ENCODE results near the gene ASTN1.
A peak's percentile ranks its signal among the peaks of the same experiment; 100 is the strongest.

ASTN1 gene

GRCh38 chr1:177069490-177069889, 95.0 kb downstream of the ASTN1 start:
- DNase-seq (ENCODE audit: low spot score), result no peak
- no peaks in the 10 kb centered on the region for H3K9me3 ChIP-seq (replicated peaks in 1 of 2; ENCODE audit: control insufficient read depth in 2 of 2, insufficient read depth in 1 of 2, low read depth in 1 of 2, low read length in 2 of 2)
- H2BK5ac ChIP-seq (ENCODE audit: low read length), result no peak overlapping the region
- H4K91ac ChIP-seq (ENCODE audit: low read depth, low read length, poor library complexity), result no peak overlapping the region
- H3K4me3 ChIP-seq (ENCODE audit: low read length in 2 of 2), result no peak overlapping the region
- H3K4ac ChIP-seq (ENCODE audit: low read length), result no peak overlapping the region
- no peak overlapping the region for H3K18ac ChIP-seq (ENCODE audit: low read length)
- H3K27me3 ChIP-seq (ENCODE audit: control insufficient read depth in 3 of 3, insufficient read depth in 3 of 3, low read depth in 1 of 3, low read length in 3 of 3), result no peaks in the 10 kb centered on the region
- no peak overlapping the region for H3K14ac ChIP-seq (ENCODE audit: low read length)
- no peak overlapping the region for H3K23ac ChIP-seq (ENCODE audit: low read depth, low read length, poor library complexity)
- no peak overlapping the region for H3K4me2 ChIP-seq (ENCODE audit: insufficient read depth, low read length, poor library complexity, severe bottlenecking)
- no CpG with 5 or more reads among the region's 3 CpGs for WGBS, 2 donors (ENCODE audit: extremely low coverage in 2 of 2, insufficient read length in 2 of 2, insufficient replicate concordance in 1 of 2)
- H3K79me1 ChIP-seq (ENCODE audit: low read depth, low read length), result no peaks in the 10 kb centered on the region
- no peak overlapping the region for H2BK120ac ChIP-seq (ENCODE audit: low read depth, low read length)
- H3K27ac ChIP-seq (replicated peaks; ENCODE audit: low read length), result no peak overlapping the region
- no peak overlapping the region for H3K9ac ChIP-seq (ENCODE audit: low read depth, low read length, poor library complexity)
- H3K36me3 ChIP-seq (replicated peaks in 1 of 2; ENCODE audit: control insufficient read depth in 2 of 2, insufficient read depth in 2 of 2, low read length in 2 of 2), result no peaks in the 10 kb centered on the region
- no peak overlapping the region for H2AK5ac ChIP-seq (ENCODE audit: low read depth, low read length)
- peaks cover 0 to 5% of the 10 kb centered on the region in 2 donors for H3K4me1 ChIP-seq (ENCODE audit: control insufficient read depth in 2 of 2, insufficient read depth in 1 of 2, low read depth in 1 of 2, low read length in 2 of 2)
- H2BK12ac ChIP-seq (ENCODE audit: low read length), result no peak overlapping the region
- no peak overlapping the region for H2AFZ ChIP-seq (ENCODE audit: low read length)
- H4K8ac ChIP-seq (ENCODE audit: low read depth, low read length), result no peak overlapping the region
- no peak overlapping the region for H2BK15ac ChIP-seq (ENCODE audit: low read length)

GRCh38 chr1:177067752-177068410, 96.6 kb downstream of the ASTN1 start:
- Histone ChIP-seq H3K23ac (ENCODE audit: low read depth, low read length, poor library complexity) (no peak overlapping the region), H2BK120ac (ENCODE audit: low read depth, low read length) (no peak overlapping the region), H4K8ac (ENCODE audit: low read depth, low read length) (no peak overlapping the region), H3K4me2 (ENCODE audit: insufficient read depth, low read length, poor library complexity, severe bottlenecking) (no peak overlapping the region), H2BK15ac (ENCODE audit: low read length) (no peak overlapping the region), H2AK5ac (ENCODE audit: low read depth, low read length) (no peak overlapping the region), H2BK5ac (ENCODE audit: low read length) (no peak overlapping the region), H3K27ac (replicated peaks; ENCODE audit: low read length) (no peak overlapping the region), H2BK12ac (ENCODE audit: low read length) (no peak overlapping the region), H3K18ac (ENCODE audit: low read length) (no peak overlapping the region), H3K36me3 (replicated peaks in 1 of 2; ENCODE audit: control insufficient read depth in 2 of 2, insufficient read depth in 2 of 2, low read length in 2 of 2) (no peaks in the 10 kb centered on the region), H2AFZ (ENCODE audit: low read length) (no peak overlapping the region), H3K4me3 (ENCODE audit: low read length in 2 of 2) (no peak overlapping the region), H3K9me3 (replicated peaks in 1 of 2; ENCODE audit: control insufficient read depth in 2 of 2, insufficient read depth in 1 of 2, low read depth in 1 of 2, low read length in 2 of 2) (no peaks in the 10 kb centered on the region), H4K91ac (ENCODE audit: low read depth, low read length, poor library complexity) (no peak overlapping the region), H3K27me3 (ENCODE audit: control insufficient read depth in 3 of 3, insufficient read depth in 3 of 3, low read depth in 1 of 3, low read length in 3 of 3) (no peaks in the 10 kb centered on the region), H3K79me1 (ENCODE audit: low read depth, low read length) (no peaks in the 10 kb centered on the region), H3K9ac (ENCODE audit: low read depth, low read length, poor library complexity) (no peak overlapping the region), H3K4ac (ENCODE audit: low read length) (no peak overlapping the region), H3K4me1 (ENCODE audit: control insufficient read depth in 2 of 2, insufficient read depth in 1 of 2, low read depth in 1 of 2, low read length in 2 of 2) (peaks cover 0 to 5% of the 10 kb centered on the region in 2 donors), H3K14ac (ENCODE audit: low read length) (no peak overlapping the region)
- no peak for DNase-seq (ENCODE audit: low spot score)
- no CpG with 5 or more reads among the region's 7 CpGs for WGBS, 2 donors (ENCODE audit: extremely low coverage in 2 of 2, insufficient read length in 2 of 2, insufficient replicate concordance in 1 of 2)

GRCh38 chr1:177065430-177065829, 99.1 kb downstream of the ASTN1 start:
- Histone ChIP-seq H3K23ac (ENCODE audit: low read depth, low read length, poor library complexity) (no peak overlapping the region), H3K4me3 (ENCODE audit: low read length in 2 of 2) (no peak overlapping the region), H3K18ac (ENCODE audit: low read length) (no peak overlapping the region), H3K79me1 (ENCODE audit: low read depth, low read length) (no peaks in the 10 kb centered on the region), H4K8ac (ENCODE audit: low read depth, low read length) (no peak overlapping the region), H3K9ac (ENCODE audit: low read depth, low read length, poor library complexity) (no peak overlapping the region), H2BK15ac (ENCODE audit: low read length) (no peak overlapping the region), H3K4me1 (ENCODE audit: control insufficient read depth in 2 of 2, insufficient read depth in 1 of 2, low read depth in 1 of 2, low read length in 2 of 2) (peaks cover 0 to 5% of the 10 kb centered on the region in 2 donors), H4K91ac (ENCODE audit: low read depth, low read length, poor library complexity) (no peak overlapping the region), H3K27ac (replicated peaks; ENCODE audit: low read length) (no peak overlapping the region), H3K36me3 (replicated peaks in 1 of 2; ENCODE audit: control insufficient read depth in 2 of 2, insufficient read depth in 2 of 2, low read length in 2 of 2) (no peaks in the 10 kb centered on the region), H3K9me3 (replicated peaks in 1 of 2; ENCODE audit: control insufficient read depth in 2 of 2, insufficient read depth in 1 of 2, low read depth in 1 of 2, low read length in 2 of 2) (no peaks in the 10 kb centered on the region), H2BK12ac (ENCODE audit: low read length) (no peak overlapping the region), H3K27me3 (ENCODE audit: control insufficient read depth in 3 of 3, insufficient read depth in 3 of 3, low read depth in 1 of 3, low read length in 3 of 3) (no peaks in the 10 kb centered on the region), H3K4ac (ENCODE audit: low read length) (no peak overlapping the region), H3K14ac (ENCODE audit: low read length) (no peak overlapping the region), H2AK5ac (ENCODE audit: low read depth, low read length) (no peak overlapping the region), H2BK5ac (ENCODE audit: low read length) (no peak overlapping the region), H2AFZ (ENCODE audit: low read length) (no peak overlapping the region), H2BK120ac (ENCODE audit: low read depth, low read length) (no peak overlapping the region), H3K4me2 (ENCODE audit: insufficient read depth, low read length, poor library complexity, severe bottlenecking) (no peak overlapping the region)
- WGBS, 2 donors (ENCODE audit: extremely low coverage in 2 of 2, insufficient read length in 2 of 2, insufficient replicate concordance in 1 of 2), result no CpG with 5 or more reads among the region's 2 CpGs
- peak; percentile 11 for DNase-seq (ENCODE audit: low spot score)

GRCh38 chr1:177063648-177064047, 100.9 kb downstream of the ASTN1 start:
- Histone ChIP-seq H3K23ac (ENCODE audit: low read depth, low read length, poor library complexity) (no peak overlapping the region), H2BK5ac (ENCODE audit: low read length) (no peak overlapping the region), H2AK5ac (ENCODE audit: low read depth, low read length) (no peak overlapping the region), H2AFZ (ENCODE audit: low read length) (no peak overlapping the region), H3K18ac (ENCODE audit: low read length) (no peak overlapping the region), H4K8ac (ENCODE audit: low read depth, low read length) (no peak overlapping the region), H3K9me3 (replicated peaks in 1 of 2; ENCODE audit: control insufficient read depth in 2 of 2, insufficient read depth in 1 of 2, low read depth in 1 of 2, low read length in 2 of 2) (no peaks in the 10 kb centered on the region), H2BK15ac (ENCODE audit: low read length) (no peak overlapping the region), H2BK12ac (ENCODE audit: low read length) (no peak overlapping the region), H2BK120ac (ENCODE audit: low read depth, low read length) (no peak overlapping the region), H3K4me1 (ENCODE audit: control insufficient read depth in 2 of 2, insufficient read depth in 1 of 2, low read depth in 1 of 2, low read length in 2 of 2) (peaks cover 0 to 5% of the 10 kb centered on the region in 2 donors), H3K9ac (ENCODE audit: low read depth, low read length, poor library complexity) (no peak overlapping the region), H3K4me2 (ENCODE audit: insufficient read depth, low read length, poor library complexity, severe bottlenecking) (no peak overlapping the region), H3K36me3 (replicated peaks in 1 of 2; ENCODE audit: control insufficient read depth in 2 of 2, insufficient read depth in 2 of 2, low read length in 2 of 2) (no peaks in the 10 kb centered on the region), H3K14ac (ENCODE audit: low read length) (no peak overlapping the region), H3K27me3 (ENCODE audit: control insufficient read depth in 3 of 3, insufficient read depth in 3 of 3, low read depth in 1 of 3, low read length in 3 of 3) (no peaks in the 10 kb centered on the region), H3K79me1 (ENCODE audit: low read depth, low read length) (no peaks in the 10 kb centered on the region), H4K91ac (ENCODE audit: low read depth, low read length, poor library complexity) (no peak overlapping the region), H3K4me3 (ENCODE audit: low read length in 2 of 2) (no peak overlapping the region), H3K27ac (replicated peaks; ENCODE audit: low read length) (no peak overlapping the region), H3K4ac (ENCODE audit: low read length) (no peak overlapping the region)
- WGBS, 2 donors (ENCODE audit: extremely low coverage in 2 of 2, insufficient read length in 2 of 2, insufficient replicate concordance in 1 of 2), result no CpG with 5 or more reads among the region's 6 CpGs
- DNase-seq (ENCODE audit: low spot score), result no peak
